OCI-LY7 (cell line): Measurements from ENCODE around the gene UPF2. TPM values are rescaled to one million over a fixed set of nuclear protein-coding genes. Genes with fewer than 3 reads are reported as not detected.

Experiments used
- BruUV-seq: library from RNA; stranded (reverse); fragments of 400-500 nt; replicated peaks from 2 replicates; lab custom pipeline; 2021; lab: Mats Ljungman, UMichigan
- CTCF ChIA-PET: fragments of 300-600 bp; sonication (Branson Sonifier 250); formaldehyde crosslinking; loops from one replicate; lab custom pipeline; 2022; ENCODE audit warnings: antibody characterized with exemption; ENCODE audit not compliant: unreplicated experiment; lab: Charles Lee
- POLR2A ChIA-PET: fragments of 300-600 bp; sonication (Branson Sonifier 250); formaldehyde crosslinking; loops from one replicate; lab custom pipeline; 2022; ENCODE audit warnings: antibody characterized with exemption; lab: Charles Lee
- DNase-seq: peaks from one replicate; pipeline ENCODE4 v3.0.0-alpha.2; 2015; ENCODE audit warnings: low spot score
- H2AFZ ChIP-seq: fragments of 200-600 bp; sonication (generic), shearing (Covaris generic); 2 replicates; pipeline ENCODE4 v1.6.1; 2014; ENCODE audit warnings: mild to moderate bottlenecking, antibody characterized with exemption, low read length, moderate library complexity
- H3K27ac ChIP-seq: fragments of 200-600 bp; sonication (generic); 2 replicates; pipeline ENCODE4 v1.5.1; 2014; ENCODE audit warnings: mixed run types, low read depth, mild to moderate bottlenecking, moderate library complexity, low read length, inconsistent platforms; ENCODE audit not compliant: poor library complexity, severe bottlenecking
- H3K36me3 ChIP-seq: fragments of 200-600 bp; sonication (generic); 2 replicates; pipeline ENCODE4 v1.6.1; 2014; ENCODE audit warnings: mild to moderate bottlenecking, antibody characterized with exemption, low read length, moderate library complexity, mixed read lengths; ENCODE audit not compliant: insufficient read depth
- H3K4me1 ChIP-seq: fragments of 200-600 bp; sonication (generic); 2 replicates; pipeline ENCODE4 v1.5.1; 2014; ENCODE audit warnings: mild to moderate bottlenecking, low read length; ENCODE audit not compliant: insufficient read depth, poor library complexity, severe bottlenecking
- H3K4me2 ChIP-seq: fragments of 200-600 bp; sonication (generic); 2 replicates; pipeline ENCODE4 v1.6.1; 2014; ENCODE audit warnings: mild to moderate bottlenecking, low read length
- H3K4me3 ChIP-seq: fragments of 200-600 bp; sonication (generic); 2 replicates; pipeline ENCODE4 v1.5.1; 2014; ENCODE audit warnings: mild to moderate bottlenecking, low read depth, low read length; ENCODE audit not compliant: poor library complexity, severe bottlenecking
- H3K79me2 ChIP-seq: fragments of 200-600 bp; sonication (generic); 2 replicates; pipeline ENCODE4 v1.6.1; 2016; ENCODE audit warnings: low read depth, mild to moderate bottlenecking, low read length, moderate library complexity, mixed read lengths; ENCODE audit not compliant: insufficient read depth
- H3K9me2 ChIP-seq: fragments of 200-600 bp; sonication (generic); 2 replicates; pipeline ENCODE4 v1.6.1; 2016; ENCODE audit warnings: mild to moderate bottlenecking, low read length, mixed read lengths; ENCODE audit not compliant: insufficient read depth
- H3K9me3 ChIP-seq: fragments of 200-600 bp; sonication (generic); 2 replicates; pipeline ENCODE4 v1.6.1; 2014; ENCODE audit warnings: mild to moderate bottlenecking, mixed run types, low read length, mixed read lengths
- H4K20me1 ChIP-seq: fragments of 200-600 bp; sonication (generic); 2 replicates; pipeline ENCODE4 v1.6.1; 2014; ENCODE audit warnings: mild to moderate bottlenecking, antibody characterized with exemption, low read length, moderate library complexity, mixed read lengths; ENCODE audit not compliant: insufficient read depth
- CTCF ChIP-seq: fragments of 200-600 bp; sonication (generic); conservative IDR thresholded peaks from 2 replicates; pipeline ENCODE4 v1.5.1; 2014; ENCODE audit warnings: mild to moderate bottlenecking, antibody characterized with exemption, low read length, moderate library complexity, mixed read lengths
- EZH2phosphoT487 ChIP-seq: fragments of 200-600 bp; sonication (generic); IDR thresholded peaks from 2 replicates; pipeline ENCODE4 v1.6.1; 2018; ENCODE audit warnings: low read depth, borderline replicate concordance, mild to moderate bottlenecking, mixed run types, antibody characterized with exemption, low read length, moderate library complexity, mixed read lengths
- intact Hi-C: fragments of 100-400 bp; cut with micrococcal nuclease; formaldehyde crosslinking; loops from one replicate; pipeline ENCODE4 v1.10.0; 2022; ENCODE audit not compliant: unreplicated experiment
- total RNA-seq, 2 experiments: library from RNA; depleted of rRNA in 1 of 2; stranded (reverse); fragments of >200 nt in 1 of 2; shearing (Covaris generic) in 1 of 2; gene quantifications; 2 replicates each; pipeline ENCODE4 v1.2.3, GENCODE V29; 2014 to 2022

UPF2 gene
- total RNA-seq, 2 experiments from 2014 or later, result 24.8 to 46.8 TPM

- intact Hi-C loops, result no loop called here
- Histone ChIP-seq H3K4me1 (no peaks in the 10 kb centered on the region), H3K9me2 (no peaks in the 10 kb centered on the region), H2AFZ (no peak overlapping the region), H3K4me3 (no peak overlapping the region), H3K4me2 (no peak overlapping the region), H3K36me3 (no peaks in the 10 kb centered on the region), H3K79me2 (no peaks in the 10 kb centered on the region), H3K27ac (no peak overlapping the region), H4K20me1 (no peaks in the 10 kb centered on the region), H3K9me3 (no peaks in the 10 kb centered on the region)
- TF ChIP-seq CTCF (no peak), EZH2phosphoT487 (no peak)
- BruUV-seq, result no TSS peak
- POLR2A ChIA-PET, result interaction anchor here (1.0 kb wide), 1 partner anchor 462 kb away, joined by 3 read pairs; no protein-coding TSS in a partner anchor
- DNase-seq, result no peak
- CTCF ChIA-PET, result interaction anchor here (0.6 kb wide), 1 partner anchor 10 kb away, joined by 3 read pairs; no protein-coding TSS in a partner anchor
These were observed 157.7 kb downstream of the UPF2 start for GRCh38 chr10:11884706-11885423.

- intact Hi-C loops, result no loop called here
- no peak overlapping the region for H2AFZ ChIP-seq
- H3K27ac ChIP-seq, result no peak overlapping the region
- BruUV-seq, result no TSS peak
- H3K9me2 ChIP-seq, result no peaks in the 10 kb centered on the region
- H3K79me2 ChIP-seq, result no peaks in the 10 kb centered on the region
- H3K36me3 ChIP-seq, result no peaks in the 10 kb centered on the region
- TF ChIP-seq CTCF (no peak), EZH2phosphoT487 (no peak)
- H3K9me3 ChIP-seq, result no peaks in the 10 kb centered on the region
- ChIA-PET CTCF (no interaction called here), POLR2A (interaction anchor here (0.5 to 2.0 kb wide), 3 partner anchors 20 to 512 kb away, joined by 3 to 5 read pairs (median 3); no protein-coding TSS in a partner anchor)
- no peaks in the 10 kb centered on the region for H4K20me1 ChIP-seq
- DNase-seq, result no peak
- H3K4me1 ChIP-seq, result no peaks in the 10 kb centered on the region
- H3K4me2 ChIP-seq, result no peak overlapping the region
- H3K4me3 ChIP-seq, result no peak overlapping the region
These were observed 159.8 kb downstream of the UPF2 start for GRCh38 chr10:11882646-11883375.
